ENCODE measurements around the gene GOLGA6L7.
"Not testable (repeated sequence)": the region's sequence is repeated elsewhere in the genome, so short reads cannot be mapped to it uniquely, and the experiment has no call there.

The GOLGA6L7 gene

GRCh38 chr15:28884151-28884940 lies 35.9 kb upstream of the GOLGA6L7 start:
- no peak for DNase-seq

GRCh38 chr15:28881600-28881999 lies 33.2 kb upstream of the GOLGA6L7 start:
- DNase-seq: no peak

GRCh38 chr15:28881170-28881569 lies 32.7 kb upstream of the GOLGA6L7 start:
- DNase-seq: no peak

- DNase-seq: no peak
These were observed 32.2 kb upstream of the GOLGA6L7 start for GRCh38 chr15:28880680-28881079.

GRCh38 chr15:28879551-28879950 lies 31.1 kb upstream of the GOLGA6L7 start:
- no peak for DNase-seq

GRCh38 chr15:28878209-28878608 lies 29.8 kb upstream of the GOLGA6L7 start:
- no peak for DNase-seq

- no peak for DNase-seq
These were observed 28.4 kb upstream of the GOLGA6L7 start for GRCh38 chr15:28876845-28877185.

- DNase-seq: no peak
These were observed 27.8 kb upstream of the GOLGA6L7 start for GRCh38 chr15:28876131-28876844.

- DNase-seq: no peak
These were observed 27.1 kb upstream of the GOLGA6L7 start for GRCh38 chr15:28875461-28876000.

- DNase-seq: peak in 1 of 2 donors; percentile 19
These were observed 25.2 kb upstream of the GOLGA6L7 start for GRCh38 chr15:28873585-28874190.

- DNase-seq: no peak
These were observed 24.6 kb upstream of the GOLGA6L7 start for GRCh38 chr15:28873006-28873405.

GRCh38 chr15:28871168-28871567 lies 22.7 kb upstream of the GOLGA6L7 start:
- no peak for DNase-seq

GRCh38 chr15:28868744-28869345 lies 20.4 kb upstream of the GOLGA6L7 start:
- no peak for DNase-seq

- DNase-seq: not testable (repeated sequence)
These were observed 13.3 kb upstream of the GOLGA6L7 start for GRCh38 chr15:28861589-28862293.

- no peak for DNase-seq
These were observed 12.6 kb upstream of the GOLGA6L7 start for GRCh38 chr15:28861031-28861534.

GRCh38 chr15:28854578-28854977 lies 6.1 kb upstream of the GOLGA6L7 start:
- not testable (repeated sequence) for DNase-seq

- not testable (repeated sequence) for DNase-seq
These were observed 5.2 kb upstream of the GOLGA6L7 start for GRCh38 chr15:28853654-28854053.

GRCh38 chr15:28849766-28850165 lies 1.3 kb upstream of the GOLGA6L7 start:
- DNase-seq: not testable (repeated sequence)

GRCh38 chr15:28849271-28849670 lies 827 bp upstream of the GOLGA6L7 start:
- not testable (repeated sequence) for DNase-seq

- DNase-seq: not testable (repeated sequence)
These were observed 485 bp downstream of the GOLGA6L7 start for GRCh38 chr15:28847959-28848358.

GRCh38 chr15:28847247-28847646 lies 1.2 kb downstream of the GOLGA6L7 start:
- DNase-seq: not testable (repeated sequence)

- DNase-seq: not testable (repeated sequence)
These were observed 4.3 kb downstream of the GOLGA6L7 start for GRCh38 chr15:28844147-28844546.
